SK-N-MC (cell line): ENCODE data around the gene OGG1.

Experiments
- DNase-seq: peaks from one replicate; pipeline ENCODE4 v3.0.0-alpha.2; 2011; ENCODE audit warnings: low read depth, low spot score
- H3K27ac ChIP-seq: fragments of 200-600 bp; sonication (generic); 2 replicates; pipeline ENCODE4 v1.5.1; 2016; ENCODE audit warnings: mixed run types
- H3K36me3 ChIP-seq: fragments of 200-600 bp; sonication (generic); 2 replicates; pipeline ENCODE4 v1.6.1; 2017; ENCODE audit warnings: antibody characterized with exemption, low read length, mixed read lengths; ENCODE audit not compliant: insufficient read depth
- H3K4me3 ChIP-seq: fragments of 200-600 bp; sonication (generic); 2 replicates; pipeline ENCODE4 v1.5.1; 2016
- H3K9ac ChIP-seq: fragments of 200-600 bp; sonication (generic); 2 replicates; pipeline ENCODE4 v1.8.0; 2017; ENCODE audit warnings: mixed run types, mixed read lengths; ENCODE audit not compliant: insufficient read length
- H3K9me3 ChIP-seq: fragments of 200-600 bp; sonication (generic); 2 replicates; pipeline ENCODE4 v1.6.1; 2017; ENCODE audit warnings: low read depth, mild to moderate bottlenecking, antibody characterized with exemption, low read length, moderate library complexity, mixed read lengths
- EZH2 ChIP-seq: fragments of 200-600 bp; sonication (generic); IDR thresholded peaks from one replicate; pipeline ENCODE4 v1.6.1; 2017; ENCODE audit warnings: antibody characterized with exemption
- FOXP2 ChIP-seq: optimal IDR thresholded peaks from 2 replicates; pipeline ENCODE3; 2011; ENCODE audit warnings: mild to moderate bottlenecking, moderate library complexity; ENCODE audit not compliant: insufficient read depth; ENCODE audit errors: extremely low read length, control extremely low read depth
- POLR2AphosphoS5 ChIP-seq: IDR thresholded peaks from 2 replicates; pipeline ENCODE4 v1.6.1; 2012; ENCODE audit warnings: mild to moderate bottlenecking, low read depth, low read length, borderline replicate concordance

The OGG1 gene

DNA sequence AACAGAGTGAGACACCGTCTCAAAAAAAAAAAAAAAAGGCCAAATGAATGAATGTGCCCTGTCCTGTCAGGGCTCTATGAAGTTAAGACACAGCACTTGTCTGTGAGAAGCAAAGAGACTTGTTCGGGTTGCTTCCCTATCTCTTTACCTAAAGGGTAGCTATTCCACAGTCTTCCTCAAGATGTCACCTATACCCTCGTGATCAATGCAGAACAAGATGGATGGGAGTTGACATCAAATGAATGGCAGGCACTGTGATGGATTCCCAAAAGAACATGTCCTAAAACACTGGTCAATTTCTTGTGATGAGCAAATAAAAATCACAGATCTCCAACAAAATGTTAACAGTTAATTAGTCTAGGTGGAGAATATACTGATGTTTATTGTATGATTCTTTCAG is 33.0 kb downstream of the OGG1 start:
- H3K27ac ChIP-seq: no peak overlapping the region
- H3K4me3 ChIP-seq: no peak overlapping the region
- DNase-seq: no peak
- no peaks in the 10 kb centered on the region for H3K9me3 ChIP-seq
- TF ChIP-seq EZH2 (no peak), POLR2AphosphoS5 (no peak), FOXP2 (no peak)
- H3K36me3 ChIP-seq: no peaks in the 10 kb centered on the region
- H3K9ac ChIP-seq: no peak overlapping the region

- H3K9me3 ChIP-seq: no peaks in the 10 kb centered on the region
- DNase-seq: no peak
- no peak for TF ChIP-seq POLR2AphosphoS5
- TF ChIP-seq FOXP2: no peak
- TF ChIP-seq EZH2: no peak
- no peak overlapping the region for H3K9ac ChIP-seq
- no peak overlapping the region for H3K27ac ChIP-seq
- no peak overlapping the region for H3K4me3 ChIP-seq
- H3K36me3 ChIP-seq: no peaks in the 10 kb centered on the region
These were observed 34.2 kb downstream of the OGG1 start for GRCh38 chr3:9783954-9784353.

DNA sequence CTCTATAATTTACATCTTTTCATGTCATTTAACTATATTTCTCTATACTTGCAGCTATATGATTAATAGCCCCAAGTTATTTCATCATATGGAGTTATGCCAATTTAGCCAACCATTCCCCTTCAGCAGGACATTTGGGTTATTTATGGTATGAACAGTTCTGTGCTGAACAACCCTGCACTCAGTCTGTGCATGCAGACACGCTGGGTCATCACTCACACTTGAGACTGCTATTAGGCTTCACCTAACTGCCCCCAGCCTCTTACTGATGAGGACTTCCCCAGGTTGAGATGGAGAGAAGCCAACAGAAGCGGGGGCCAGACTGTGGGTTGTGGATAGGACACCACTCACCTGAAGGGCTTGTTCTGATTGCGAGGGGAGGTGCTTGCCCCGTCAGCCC is 35.2 kb downstream of the OGG1 start:
- Histone ChIP-seq H3K36me3 (no peaks in the 10 kb centered on the region), H3K9ac (no peak overlapping the region), H3K27ac (no peak overlapping the region), H3K4me3 (no peak overlapping the region), H3K9me3 (no peaks in the 10 kb centered on the region)
- TF ChIP-seq EZH2 (no peak), FOXP2 (no peak), POLR2AphosphoS5 (no peak)
- DNase-seq: no peak

DNA sequence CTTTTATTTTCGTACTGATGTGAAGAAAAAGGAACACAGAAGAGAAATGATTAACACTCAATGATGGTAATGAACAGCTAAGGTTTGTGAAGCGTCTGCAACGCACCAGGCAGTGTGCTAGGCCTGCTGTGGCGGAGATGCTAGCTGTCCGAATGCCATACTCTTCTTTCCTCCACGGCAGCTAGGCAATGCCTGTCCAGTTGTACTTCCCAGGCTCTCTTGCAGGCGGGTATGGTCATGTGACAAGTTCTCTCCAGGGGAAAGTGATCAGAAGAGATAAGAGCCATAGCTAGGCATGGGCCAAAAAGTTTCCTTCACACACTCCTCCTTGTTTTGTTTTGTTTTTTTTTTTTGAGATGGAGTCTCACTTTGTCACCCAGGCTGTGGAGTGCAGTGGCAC is 35.9 kb downstream of the OGG1 start:
- no peak overlapping the region for H3K27ac ChIP-seq

DNA sequence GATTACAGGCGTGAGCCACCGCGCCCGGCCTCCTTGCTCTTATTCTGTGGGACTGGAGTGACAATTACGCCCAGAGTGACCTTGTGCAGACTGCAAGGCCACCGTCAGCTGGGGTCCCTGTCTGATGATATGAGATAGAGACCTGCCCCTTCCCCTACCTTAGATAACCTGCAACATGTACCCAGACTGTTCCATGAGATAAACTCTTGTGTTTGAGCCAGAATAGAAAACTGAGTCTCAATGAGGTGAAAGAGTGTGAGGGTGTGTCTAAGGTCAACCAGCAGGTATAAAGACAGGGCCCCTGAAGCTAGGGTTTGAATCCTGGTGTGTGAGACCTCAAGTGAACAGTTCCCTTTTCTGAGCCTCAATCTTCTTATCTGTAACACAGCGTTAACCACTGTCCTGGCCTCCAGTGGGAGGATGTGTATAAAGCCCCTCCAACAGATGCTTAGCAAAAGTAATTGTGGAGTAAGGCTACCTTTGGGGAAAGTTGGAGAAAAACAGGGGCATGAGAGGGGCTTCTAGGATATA is 36.5 kb downstream of the OGG1 start:
- Histone ChIP-seq H3K9ac (no peak overlapping the region), H3K27ac (no peak overlapping the region), H3K36me3 (no peaks in the 10 kb centered on the region), H3K9me3 (no peaks in the 10 kb centered on the region), H3K4me3 (no peak overlapping the region)
- TF ChIP-seq POLR2AphosphoS5 (no peak), EZH2 (no peak), FOXP2 (no peak)
- no peak for DNase-seq

More for the DNA sequence above, 35.9 kb downstream of the OGG1 start:
- H3K9me3 ChIP-seq: no peaks in the 10 kb centered on the region
- H3K9ac ChIP-seq: no peak overlapping the region
- TF ChIP-seq POLR2AphosphoS5 (no peak), EZH2 (no peak), FOXP2 (no peak)
- H3K4me3 ChIP-seq: no peak overlapping the region
- no peaks in the 10 kb centered on the region for H3K36me3 ChIP-seq
- no peak for DNase-seq

- no peaks in the 10 kb centered on the region for H3K36me3 ChIP-seq
- TF ChIP-seq EZH2: no peak
- no peak for TF ChIP-seq POLR2AphosphoS5
- no peak for TF ChIP-seq FOXP2
- DNase-seq: no peak
These were observed 37.3 kb downstream of the OGG1 start for GRCh38 chr3:9786825-9787669.

GRCh38 chr3:9787714-9788113 is 38.0 kb downstream of the OGG1 start:
- Histone ChIP-seq H3K4me3 (no peak overlapping the region), H3K36me3 (no peaks in the 10 kb centered on the region), H3K9me3 (no peaks in the 10 kb centered on the region), H3K27ac (no peak overlapping the region), H3K9ac (no peak overlapping the region)
- TF ChIP-seq POLR2AphosphoS5: no peak
- TF ChIP-seq FOXP2: no peak
- TF ChIP-seq EZH2: no peak
- DNase-seq: no peak

More at GRCh38 chr3:9786825-9787669, 37.3 kb downstream of the OGG1 start:
- Histone ChIP-seq H3K9ac (no peak overlapping the region), H3K27ac (no peak overlapping the region), H3K9me3 (no peaks in the 10 kb centered on the region), H3K4me3 (no peak overlapping the region)

DNA sequence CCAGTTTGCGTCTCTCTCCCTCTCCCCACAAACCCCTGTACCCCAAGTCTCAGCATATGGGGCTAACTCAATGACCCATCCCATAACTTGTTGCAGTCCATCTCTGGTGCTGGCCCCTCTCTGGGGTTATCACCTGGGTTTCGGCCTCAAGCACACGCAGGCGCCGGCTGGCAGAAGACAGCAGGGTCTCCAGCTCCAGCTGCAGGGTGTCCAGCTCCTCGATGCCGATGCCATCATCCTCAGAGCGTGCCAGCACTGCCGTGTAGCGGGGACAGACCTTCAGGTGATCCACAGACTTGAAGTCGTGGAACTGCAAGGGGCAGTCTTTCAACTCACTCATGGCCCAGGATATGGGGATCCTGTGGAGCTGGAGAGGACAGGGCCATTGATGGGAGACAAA is 41.4 kb downstream of the OGG1 start:
- no peak for DNase-seq
- H3K9ac ChIP-seq: no peak overlapping the region
- no peak overlapping the region for H3K4me3 ChIP-seq
- TF ChIP-seq POLR2AphosphoS5: no peak
- no peak for TF ChIP-seq EZH2
- TF ChIP-seq FOXP2: no peak
- H3K9me3 ChIP-seq: no peaks in the 10 kb centered on the region
- no peaks in the 10 kb centered on the region for H3K36me3 ChIP-seq
- no peak overlapping the region for H3K27ac ChIP-seq
